ENCODE data around the gene NBPF8.
A peak's percentile ranks its signal among the peaks of the same experiment; 100 is the strongest.
"Not testable (repeated sequence)": the region's sequence is repeated elsewhere in the genome, so short reads cannot be mapped to it uniquely, and the experiment has no call there.

The NBPF8 gene

GRCh38 chr1:120414911-120415480, at the start of gene NBPF8:
Gene NBPF8 (plus strand): TSS chr1:120415035. CDS start chr1:120436523, 21,488 bp downstream.
- peak; percentile 77 for DNase-seq

GRCh38 chr1:120367709-120368108, 47.1 kb upstream of the NBPF8 start:
- DNase-seq = not testable (repeated sequence)

GRCh38 chr1:120386651-120387050, 28.2 kb upstream of the NBPF8 start:
- DNase-seq = not testable (repeated sequence)

GRCh38 chr1:120388597-120389126, 26.2 kb upstream of the NBPF8 start:
- peak; percentile 24 for DNase-seq

- DNase-seq = not testable (repeated sequence)
Observed at GRCh38 chr1:120391365-120391764, 23.5 kb upstream of the NBPF8 start.

GRCh38 chr1:120393316-120394232, 21.3 kb upstream of the NBPF8 start:
- DNase-seq = not testable (repeated sequence)

- DNase-seq = not testable (repeated sequence)
Observed at GRCh38 chr1:120405348-120405747, 9.5 kb upstream of the NBPF8 start.

GRCh38 chr1:120414451-120414850, 384 bp upstream of the NBPF8 start:
- not testable (repeated sequence) for DNase-seq

GRCh38 chr1:120415492-120415961, 692 bp downstream of the NBPF8 start:
- peak; percentile 39 for DNase-seq

GRCh38 chr1:120425063-120425462, 10.2 kb downstream of the NBPF8 start:
- DNase-seq = not testable (repeated sequence)

- DNase-seq = not testable (repeated sequence)
Observed at GRCh38 chr1:120431626-120432025, 16.8 kb downstream of the NBPF8 start.

- DNase-seq = not testable (repeated sequence)
Observed at GRCh38 chr1:120433831-120434230, 19.0 kb downstream of the NBPF8 start.

GRCh38 chr1:120449124-120449523, 34.3 kb downstream of the NBPF8 start:
- DNase-seq = not testable (repeated sequence)
